Lower lobe of right lung (tissue), 2 donors: ENCODE measurements around the gene LENG9. TPM values are rescaled to one million over a fixed set of nuclear protein-coding genes. Genes with fewer than 3 reads are reported as not detected.
A peak's percentile ranks its signal among the peaks of the same experiment; 100 is the strongest.

Experiments used
- ATAC-seq, 2 donors: fragments of 200-7000 bp; cut with Tn5 transposase; one replicate each; pipeline ENCODE4 v1.9.1; 2020 to 2022; ENCODE audit warnings: mild to moderate bottlenecking in 2 of 2, moderate library complexity in 2 of 2
- DNase-seq: peaks from one replicate; pipeline ENCODE4 v3.0.0-alpha.2; 2020
- H3K27ac ChIP-seq: fragments of 200-600 bp; one replicate; pipeline ENCODE4 v1.8.0; 2022
- H3K27me3 ChIP-seq: fragments of 200-600 bp; one replicate; pipeline ENCODE4 v1.8.0; 2022; ENCODE audit warnings: low read depth
- H3K36me3 ChIP-seq: fragments of 200-600 bp; one replicate; pipeline ENCODE4 v1.8.0; 2022; ENCODE audit warnings: mild to moderate bottlenecking
- H3K4me1 ChIP-seq: fragments of 200-600 bp; one replicate; pipeline ENCODE4 v1.8.0; 2022
- H3K4me3 ChIP-seq: fragments of 200-600 bp; one replicate; pipeline ENCODE4 v1.8.0; 2022; ENCODE audit warnings: mild to moderate bottlenecking
- H3K9me3 ChIP-seq: fragments of 200-600 bp; one replicate; pipeline ENCODE4 v1.8.0; 2022
- CTCF ChIP-seq: fragments of 200-600 bp; IDR thresholded peaks from one replicate; pipeline ENCODE4 v1.8.0; 2022; ENCODE audit warnings: antibody characterized with exemption, mild to moderate bottlenecking
- intact Hi-C: fragments of 100-400 bp; cut with DNase I; formaldehyde crosslinking; loops from one replicate; pipeline ENCODE4 v1.11.0; 2022
- total RNA-seq: library from RNA; stranded (reverse); fragmentation: NEBNext Ultra II Directional; extraction: Animal tissue kit (Norgen Biotek cat#: 25700); gene quantifications from one replicate; pipeline ENCODE4 v1.2.1, GENCODE V29; 2021
- donor health status: DM: no; HTN: yes; CAD: no; lungs with severe emphysema.

LENG9 gene
- total RNA-seq, 1 donor from 2014 or later, result 7.3 TPM

- Histone ChIP-seq H3K9me3 (no peaks in the 10 kb centered on the region), H3K4me1 (peaks cover 27% of the 10 kb centered on the region), H3K27me3 (peaks cover 6% of the 10 kb centered on the region), H3K27ac (no peak overlapping the region), H3K4me3 (no peak overlapping the region), H3K36me3 (peaks cover 4% of the 10 kb centered on the region)
- no peak for DNase-seq
- ATAC-seq, result no peak
- intact Hi-C loops, result no loop called here
- no peak for TF ChIP-seq CTCF
These were observed 28.7 kb downstream of the LENG9 start for GRCh38 chr19:54434873-54435214.

- H3K4me1 ChIP-seq, result peaks cover 27% of the 10 kb centered on the region
- no peak for TF ChIP-seq CTCF
- DNase-seq (no peak), ATAC-seq (no peak)
- intact Hi-C loops, result no loop called here
- no peak overlapping the region for H3K4me3 ChIP-seq
- no peak overlapping the region for H3K27ac ChIP-seq
- peaks cover 4% of the 10 kb centered on the region for H3K36me3 ChIP-seq
- H3K9me3 ChIP-seq, result no peaks in the 10 kb centered on the region
- H3K27me3 ChIP-seq, result peaks cover 10% of the 10 kb centered on the region
These were observed 29.3 kb downstream of the LENG9 start for GRCh38 chr19:54434112-54434872.

- no peak for TF ChIP-seq CTCF
- DNase-seq (no peak), ATAC-seq (no peak)
- Histone ChIP-seq H3K4me3 (no peak overlapping the region), H3K9me3 (no peaks in the 10 kb centered on the region), H3K4me1 (peaks cover 27% of the 10 kb centered on the region), H3K27ac (no peak overlapping the region), H3K36me3 (no peaks in the 10 kb centered on the region), H3K27me3 (peaks cover 16% of the 10 kb centered on the region)
- intact Hi-C loops, result no loop called here
These were observed 29.9 kb downstream of the LENG9 start for GRCh38 chr19:54433697-54434096.

DNA sequence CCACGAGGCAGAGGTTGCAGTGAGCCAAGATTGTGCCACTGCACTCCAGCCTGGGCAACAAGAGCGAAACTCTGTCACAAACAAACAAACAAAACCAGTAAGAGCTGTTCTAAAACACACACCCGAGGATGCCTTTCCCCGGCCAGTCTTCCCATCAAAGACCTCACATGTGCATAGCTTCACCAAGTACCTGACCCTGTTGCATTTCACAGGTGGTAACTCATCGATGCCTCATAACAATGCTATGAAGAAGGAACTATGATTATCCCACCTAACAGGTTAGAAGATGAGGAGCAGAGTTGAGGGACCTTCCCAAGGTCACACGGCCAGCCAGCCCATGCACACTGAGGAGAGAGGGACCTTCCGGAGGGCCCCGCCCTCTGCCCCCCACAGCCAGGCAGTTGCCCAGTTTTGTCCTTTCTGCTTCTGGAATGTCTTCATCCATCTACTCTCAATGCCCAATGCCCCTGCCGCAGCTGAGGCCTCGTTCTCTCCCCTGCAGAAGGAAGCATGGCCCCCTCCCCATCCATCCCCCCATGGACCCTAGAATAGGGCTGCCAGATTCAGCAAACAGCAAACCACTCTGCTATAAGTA lies 31.3 kb downstream of the LENG9 start:
- no peak for TF ChIP-seq CTCF
- H3K36me3 ChIP-seq, result no peaks in the 10 kb centered on the region
- H3K4me1 ChIP-seq, result peaks cover 27% of the 10 kb centered on the region
- peaks cover 29% of the 10 kb centered on the region for H3K27me3 ChIP-seq
- no peak overlapping the region for H3K27ac ChIP-seq
- intact Hi-C loops, result no loop called here
- DNase-seq (no peak), ATAC-seq (no peak)
- no peaks in the 10 kb centered on the region for H3K9me3 ChIP-seq
- no peak overlapping the region for H3K4me3 ChIP-seq

GRCh38 chr19:54431255-54431838 lies 32.2 kb downstream of the LENG9 start:
- Histone ChIP-seq H3K9me3 (no peaks in the 10 kb centered on the region), H3K4me1 (peaks cover 26% of the 10 kb centered on the region), H3K27ac (no peak overlapping the region), H3K36me3 (no peaks in the 10 kb centered on the region), H3K27me3 (peaks cover 33% of the 10 kb centered on the region), H3K4me3 (peak overlapping the region; percentile 39)
- no peak for TF ChIP-seq CTCF
- ATAC-seq (peak; percentile 31 to 39), DNase-seq (peak; percentile 84)
- intact Hi-C loops, result no loop called here
